HG03064 (cell line): Measurements from ENCODE around the gene METRNL.

Experiments used
- ATAC-seq: cut with Tn5 transposase; IDR thresholded peaks from one replicate; pipeline ENCODE4 v1.9.1; 2021; ENCODE audit warnings: low read depth; ENCODE audit not compliant: unreplicated experiment

The METRNL gene

DNA sequence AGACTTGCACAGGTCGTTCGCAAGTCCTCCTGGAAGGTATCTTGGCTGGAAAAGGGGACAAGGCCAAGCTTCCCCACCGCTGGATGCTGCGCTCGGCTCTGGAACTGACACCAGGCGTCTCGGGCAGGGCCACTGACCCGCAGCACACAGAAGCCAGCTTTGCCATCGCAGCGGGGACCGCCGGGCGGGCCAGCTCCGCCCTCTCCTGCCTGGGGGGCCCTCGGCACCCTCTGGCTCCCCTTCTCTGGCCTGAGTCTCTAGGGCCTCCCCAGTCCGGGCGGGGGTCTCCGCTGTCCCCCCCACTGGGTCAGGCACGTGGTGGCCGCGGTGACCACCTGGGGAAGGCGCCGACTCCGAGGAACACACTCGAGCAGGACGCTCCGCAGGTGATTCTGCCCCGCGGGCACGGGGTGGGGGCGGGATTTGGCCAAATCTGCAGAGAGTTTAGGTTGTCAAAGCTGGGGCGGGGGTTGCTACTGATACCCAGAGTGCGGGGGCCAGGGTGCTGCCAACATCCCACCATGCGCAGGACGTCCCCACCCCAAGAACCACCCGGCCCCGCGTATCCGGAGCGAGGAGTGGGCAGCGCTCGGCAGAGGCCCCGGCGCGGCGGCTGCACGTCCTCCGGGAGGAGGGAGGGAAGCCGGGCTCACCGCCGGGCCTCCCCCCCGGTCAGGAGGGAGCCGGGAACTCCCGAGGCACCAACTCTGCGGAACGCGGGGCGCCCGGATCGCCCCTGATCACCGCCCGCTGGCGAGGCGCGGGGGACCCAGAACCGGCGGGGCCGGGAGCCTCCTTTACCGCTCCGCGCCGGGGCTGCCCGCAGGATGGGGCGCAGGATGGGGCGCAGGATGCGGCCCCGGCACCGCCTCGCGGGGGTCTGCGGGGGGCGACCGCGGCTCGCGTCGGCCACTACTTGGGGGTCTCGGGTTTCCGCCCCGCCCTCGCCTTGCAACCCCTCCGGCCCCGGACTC lies 744 bp upstream of the METRNL start:
- ATAC-seq, result no peak

DNA sequence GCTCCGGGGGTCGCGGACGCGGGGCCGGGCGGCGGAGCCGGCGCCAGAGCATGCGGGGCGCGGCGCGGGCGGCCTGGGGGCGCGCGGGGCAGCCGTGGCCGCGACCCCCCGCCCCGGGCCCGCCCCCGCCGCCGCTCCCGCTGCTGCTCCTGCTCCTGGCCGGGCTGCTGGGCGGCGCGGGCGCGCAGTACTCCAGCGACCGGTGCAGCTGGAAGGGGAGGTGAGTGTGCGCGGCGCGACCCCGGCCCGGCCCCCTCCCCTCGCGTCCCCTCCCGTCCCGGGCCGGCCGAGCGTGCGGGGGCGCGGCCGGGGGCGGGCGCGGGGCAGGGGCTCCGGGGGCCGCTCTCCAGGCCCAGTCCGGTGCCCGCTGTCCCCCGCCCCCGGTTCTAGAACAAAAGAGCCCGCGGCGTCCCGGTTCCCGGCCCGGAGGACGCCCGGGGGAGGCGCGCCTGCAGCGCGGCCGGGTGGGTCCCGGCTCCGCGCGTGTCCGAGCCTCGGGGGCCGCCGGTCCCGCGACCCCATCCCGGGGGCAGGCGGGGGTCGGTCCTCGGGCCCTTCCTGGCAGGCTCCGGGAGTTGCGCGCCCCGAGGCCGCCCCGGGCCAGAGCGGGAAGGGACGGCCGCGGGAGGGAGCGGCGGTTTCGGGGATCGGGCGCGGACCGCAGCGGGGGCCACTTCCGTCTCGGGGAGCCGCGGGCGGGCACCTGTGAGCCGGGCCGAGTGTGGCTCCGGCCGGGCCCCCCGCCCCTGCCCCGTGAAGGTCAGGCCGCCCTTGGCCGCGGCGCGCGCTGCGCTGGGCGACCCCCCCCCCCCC lies 563 bp downstream of the METRNL start:
- ATAC-seq, result peak; percentile 13

DNA sequence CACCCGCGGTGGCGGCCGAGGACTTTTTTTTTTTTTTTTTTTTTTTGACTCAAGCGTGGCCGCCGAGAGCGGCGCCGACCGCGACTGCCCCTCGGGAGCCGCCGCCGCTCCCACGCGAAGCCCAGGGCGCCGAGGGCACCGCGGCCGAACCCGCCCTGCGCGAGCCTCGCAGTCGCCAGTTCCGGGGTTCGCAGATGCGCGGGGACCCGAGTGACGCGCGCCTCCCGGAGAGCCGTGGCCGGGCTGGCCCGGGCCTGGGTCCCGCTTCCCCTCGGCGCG lies 1.1 kb downstream of the METRNL start:
- ATAC-seq, result no peak

DNA sequence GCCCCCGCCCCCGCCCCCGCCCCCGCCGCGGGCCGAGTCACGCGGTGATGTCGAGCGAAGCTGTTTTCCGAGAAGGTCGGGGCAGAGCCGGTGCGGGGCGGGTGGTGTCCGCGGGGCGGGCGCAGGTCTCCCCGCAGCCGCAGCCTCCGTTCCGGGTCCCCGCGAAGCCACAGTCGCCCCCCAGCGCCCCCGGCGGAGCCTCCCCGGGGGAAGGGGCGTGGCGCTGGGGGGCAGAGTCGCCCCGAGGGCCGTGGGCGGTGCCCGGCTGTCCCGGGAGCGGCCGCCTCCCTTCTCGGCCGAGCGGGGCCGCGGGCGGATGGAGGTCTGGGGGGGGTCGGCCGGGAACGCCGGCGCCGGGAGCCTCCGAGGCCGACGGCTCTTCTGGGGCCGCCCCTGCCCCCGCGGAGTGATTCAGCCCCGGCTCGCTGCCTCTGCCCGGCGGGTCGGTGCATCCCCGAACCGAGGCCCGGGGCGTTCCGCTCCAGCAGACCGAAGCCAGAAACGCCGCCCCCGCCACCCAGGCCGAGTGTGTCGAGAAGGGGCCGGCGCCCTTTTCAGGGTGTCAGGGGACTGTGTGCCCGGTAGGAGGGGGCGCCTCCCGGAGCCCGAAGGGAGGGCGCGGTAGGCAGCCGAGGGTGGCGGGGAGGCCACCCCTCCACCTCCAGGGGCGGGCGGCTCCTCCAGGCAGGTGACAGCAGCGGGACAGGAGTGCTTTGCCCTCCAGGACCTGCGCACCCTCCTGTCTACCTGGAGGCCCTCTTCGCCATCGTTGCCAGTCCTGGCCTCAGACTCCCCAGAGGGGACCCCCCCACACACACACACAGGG lies 1.7 kb downstream of the METRNL start:
- no peak for ATAC-seq

DNA sequence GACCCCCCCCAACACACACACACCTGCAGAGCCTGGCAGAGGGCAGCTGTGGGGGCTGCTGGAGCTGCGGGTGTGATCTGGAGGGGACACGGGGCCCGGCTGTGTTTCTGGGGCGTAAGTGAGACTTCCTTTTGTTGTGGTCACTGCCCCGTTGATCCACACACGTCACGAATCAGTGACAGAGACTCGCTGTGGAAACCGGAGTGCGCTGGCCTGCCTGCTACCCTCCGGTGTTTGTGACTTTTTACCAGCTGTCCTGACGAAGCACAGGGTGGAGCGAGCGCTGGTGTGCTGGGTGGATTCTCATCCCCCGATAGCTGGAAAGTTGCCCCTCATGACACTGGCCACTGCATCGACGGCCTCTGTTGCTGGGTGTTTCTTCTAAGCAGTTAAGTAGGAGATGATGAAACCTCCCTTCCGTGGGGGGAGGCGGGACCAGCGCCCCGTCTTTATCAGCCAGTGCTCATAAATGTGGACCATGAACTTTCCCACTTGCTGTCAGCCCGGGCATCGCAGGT lies 2.3 kb downstream of the METRNL start:
- ATAC-seq, result no peak

DNA sequence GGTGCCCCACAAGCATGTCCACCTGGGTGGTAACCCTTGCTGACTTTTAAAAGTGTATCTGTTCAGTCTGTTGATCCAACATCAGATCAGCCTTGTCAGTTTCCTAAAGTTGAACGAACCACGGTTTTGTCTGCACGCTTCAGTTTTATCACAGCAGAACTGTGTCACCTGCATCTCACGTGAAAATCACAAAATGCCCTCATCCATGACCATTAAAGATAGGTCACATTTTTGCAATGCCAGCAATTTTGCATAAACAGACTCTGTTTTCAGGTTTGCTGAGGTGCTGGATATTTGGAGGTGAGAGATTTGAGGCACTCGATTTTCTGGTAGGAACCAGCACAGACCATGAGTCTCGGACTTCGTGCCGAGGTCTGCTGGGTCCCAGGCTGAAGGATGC lies 3.0 kb downstream of the METRNL start:
- ATAC-seq, result no peak

DNA sequence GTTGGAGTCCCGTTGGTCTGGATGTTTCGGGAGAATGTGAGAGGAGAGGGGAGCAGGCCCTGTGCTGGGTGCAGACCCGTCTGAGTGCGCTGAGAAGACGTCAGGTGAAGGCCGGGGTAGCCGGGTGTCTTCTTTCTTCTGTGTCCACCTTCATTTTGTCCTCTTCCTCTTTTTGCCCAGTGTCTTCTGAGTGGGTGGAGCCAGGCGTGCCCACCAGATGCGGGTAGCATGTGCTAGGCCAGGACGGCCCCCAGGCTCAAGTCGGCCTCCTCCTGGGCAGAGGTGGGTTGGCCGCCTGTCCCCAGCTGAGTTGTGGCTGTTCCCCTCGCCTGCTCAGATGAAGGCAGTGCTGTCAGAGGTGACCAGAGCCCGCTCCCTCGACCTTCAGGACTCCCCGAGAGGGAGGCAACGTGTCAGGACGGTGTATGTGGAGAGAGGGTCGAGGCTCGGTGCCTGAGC lies 3.5 kb downstream of the METRNL start:
- ATAC-seq, result no peak

DNA sequence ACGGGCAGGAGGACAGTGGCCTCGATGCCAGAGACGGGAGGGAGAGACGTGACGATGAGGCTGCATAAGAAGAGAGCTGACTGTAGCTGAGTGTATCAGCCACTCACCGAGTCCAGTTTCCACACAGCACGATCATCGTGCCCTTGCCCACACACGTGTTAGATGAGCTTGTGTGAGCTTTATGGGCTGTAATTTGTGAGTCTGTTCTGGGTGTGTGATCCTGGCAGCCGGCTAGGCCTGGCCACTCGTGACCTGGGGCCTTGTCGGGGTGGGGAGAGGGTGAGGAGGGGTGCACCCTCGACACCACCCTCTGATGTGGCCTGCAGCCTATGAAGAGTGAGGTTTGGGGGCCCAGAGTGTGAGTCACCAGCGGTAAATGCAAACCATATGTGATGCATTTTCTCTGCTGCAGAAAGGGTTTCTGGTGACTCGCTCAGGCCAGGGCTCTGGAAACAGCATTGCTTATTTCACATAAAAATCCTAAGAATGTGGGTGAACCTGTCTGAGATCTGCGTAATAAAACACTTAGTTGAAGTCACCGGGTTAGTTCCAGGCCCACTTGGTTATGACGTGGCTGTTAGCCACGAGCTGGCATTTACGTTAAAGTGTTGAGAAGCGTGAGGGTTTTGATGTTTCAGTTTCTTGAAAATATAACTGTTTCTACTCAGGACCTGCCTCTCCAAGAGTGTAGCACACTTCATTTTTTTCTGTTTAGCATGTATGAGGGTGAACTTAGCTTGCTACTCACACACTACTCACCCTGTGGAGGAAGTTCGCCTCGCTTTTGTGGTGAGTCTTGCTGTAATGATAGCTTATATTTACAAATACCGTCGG lies 4.2 kb downstream of the METRNL start:
- no peak for ATAC-seq

DNA sequence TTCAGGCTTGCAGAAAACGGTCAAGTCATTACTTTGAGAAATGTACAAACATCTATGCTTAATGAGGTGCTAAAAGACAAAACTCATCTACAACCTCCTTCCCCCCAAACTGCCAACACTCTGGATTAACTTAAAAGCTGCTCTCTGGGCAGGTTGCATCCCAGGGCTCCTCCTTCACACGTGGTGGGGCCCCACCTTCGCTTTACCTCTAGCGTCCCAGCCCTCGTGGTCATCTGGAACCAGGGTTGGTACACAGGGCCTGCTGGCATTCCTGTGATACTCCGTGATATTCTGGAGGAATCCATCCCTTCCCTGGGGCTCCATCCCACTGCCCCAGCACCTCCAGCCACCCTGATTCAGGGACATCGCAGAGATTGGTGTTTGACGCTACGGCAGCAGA lies 4.8 kb downstream of the METRNL start:
- ATAC-seq, result no peak

DNA sequence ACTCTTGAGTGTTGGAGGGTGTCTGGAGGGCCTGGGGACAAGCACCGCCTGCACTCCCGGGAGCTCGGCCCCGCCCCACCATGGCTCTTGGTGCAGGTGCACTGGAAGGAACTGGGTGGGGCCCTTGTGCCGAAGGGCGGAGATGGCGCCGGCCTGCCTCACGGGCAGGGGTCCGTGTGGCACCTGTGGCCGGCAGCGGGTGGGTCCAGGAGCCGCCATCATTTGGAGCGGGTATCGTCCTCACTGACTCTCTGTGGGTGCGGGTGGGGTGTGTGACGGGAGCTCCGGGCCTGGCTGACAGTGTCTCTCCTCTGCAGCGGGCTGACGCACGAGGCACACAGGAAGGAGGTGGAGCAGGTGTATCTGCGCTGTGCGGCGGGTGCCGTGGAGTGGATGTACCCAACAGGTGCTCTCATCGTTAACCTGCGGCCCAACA lies 5.2 kb downstream of the METRNL start:
- no peak for ATAC-seq

DNA sequence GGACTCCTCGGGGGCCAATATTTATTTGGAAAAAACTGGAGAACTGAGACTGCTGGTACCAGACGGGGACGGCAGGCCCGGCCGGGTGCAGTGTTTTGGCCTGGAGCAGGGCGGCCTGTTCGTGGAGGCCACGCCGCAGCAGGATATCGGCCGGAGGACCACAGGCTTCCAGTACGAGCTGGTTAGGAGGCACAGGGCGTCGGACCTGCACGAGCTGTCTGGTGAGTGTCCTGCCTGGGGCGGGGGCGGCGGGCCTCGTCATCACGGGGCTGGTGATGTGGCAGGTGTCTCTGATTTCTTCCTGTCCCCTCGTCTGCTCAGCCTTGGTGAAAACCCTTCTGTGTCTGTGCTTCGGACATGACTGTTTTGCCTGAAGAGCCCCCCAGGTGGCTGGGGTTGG lies 5.7 kb downstream of the METRNL start:
- ATAC-seq, result no peak

DNA sequence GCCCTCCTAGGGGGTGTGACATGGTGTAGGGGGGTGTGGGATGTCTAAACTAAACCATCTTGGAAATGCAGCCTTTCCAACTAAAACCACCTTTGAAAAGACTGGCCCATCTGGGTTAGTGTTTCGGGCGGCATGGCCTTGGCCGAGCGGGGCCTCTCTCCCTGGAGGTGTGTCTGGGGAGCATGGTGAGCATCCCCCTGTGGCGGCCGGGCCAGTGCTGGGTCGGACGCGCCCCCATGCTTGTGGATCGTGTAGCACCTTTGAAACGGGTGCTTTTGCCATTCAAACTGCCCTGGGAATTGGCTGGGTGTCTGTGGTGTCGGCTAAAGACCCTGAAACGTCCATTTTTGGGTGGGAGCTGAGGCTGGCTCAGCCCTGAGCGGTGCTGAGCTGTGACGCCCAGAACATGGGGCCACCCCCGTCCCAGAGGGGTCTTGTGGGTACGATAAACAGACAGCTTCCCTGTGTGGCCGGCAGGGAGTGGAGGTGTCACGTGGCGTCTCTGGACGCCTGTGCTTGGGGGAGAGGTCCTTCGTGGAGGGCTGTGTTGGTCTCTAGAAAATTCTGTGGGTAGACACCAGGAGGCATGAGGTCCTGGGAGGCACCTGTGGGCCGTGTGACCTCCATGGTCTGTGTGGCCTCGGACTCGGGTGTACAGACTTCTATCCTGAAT lies 6.3 kb downstream of the METRNL start:
- ATAC-seq, result no peak

DNA sequence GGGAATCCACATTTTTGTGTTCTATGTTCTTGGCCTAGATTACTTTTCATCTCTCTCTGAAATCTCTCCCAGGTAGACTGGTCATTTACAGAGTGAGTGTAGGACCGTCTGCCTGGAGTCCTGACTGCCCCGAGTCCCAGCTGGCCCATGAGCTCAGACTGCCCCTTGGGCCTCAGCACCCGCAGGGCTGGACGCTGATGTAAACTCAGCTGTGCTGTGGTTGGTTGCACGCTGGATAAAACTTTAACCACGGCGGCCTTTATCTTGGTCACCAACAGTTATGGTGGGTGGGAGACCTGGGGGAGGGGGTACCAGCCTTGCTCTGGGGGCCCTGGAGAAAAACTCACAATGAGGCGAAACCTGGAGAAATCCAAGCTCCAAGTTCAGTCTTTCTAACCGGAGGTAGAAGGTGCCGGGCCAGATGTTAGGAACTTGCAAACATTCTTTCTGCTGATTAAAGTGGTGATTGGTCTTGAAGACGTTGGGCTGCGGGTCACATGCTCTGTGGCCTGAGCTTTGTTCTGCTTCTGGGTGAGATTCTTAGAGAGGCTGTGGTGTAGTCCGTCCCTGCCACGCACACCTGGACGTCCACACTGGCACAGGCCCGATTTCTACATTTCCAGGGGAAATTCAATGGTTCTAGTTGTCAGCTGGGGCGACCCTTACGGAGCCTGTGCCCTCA lies 6.9 kb downstream of the METRNL start:
- no peak for ATAC-seq

DNA sequence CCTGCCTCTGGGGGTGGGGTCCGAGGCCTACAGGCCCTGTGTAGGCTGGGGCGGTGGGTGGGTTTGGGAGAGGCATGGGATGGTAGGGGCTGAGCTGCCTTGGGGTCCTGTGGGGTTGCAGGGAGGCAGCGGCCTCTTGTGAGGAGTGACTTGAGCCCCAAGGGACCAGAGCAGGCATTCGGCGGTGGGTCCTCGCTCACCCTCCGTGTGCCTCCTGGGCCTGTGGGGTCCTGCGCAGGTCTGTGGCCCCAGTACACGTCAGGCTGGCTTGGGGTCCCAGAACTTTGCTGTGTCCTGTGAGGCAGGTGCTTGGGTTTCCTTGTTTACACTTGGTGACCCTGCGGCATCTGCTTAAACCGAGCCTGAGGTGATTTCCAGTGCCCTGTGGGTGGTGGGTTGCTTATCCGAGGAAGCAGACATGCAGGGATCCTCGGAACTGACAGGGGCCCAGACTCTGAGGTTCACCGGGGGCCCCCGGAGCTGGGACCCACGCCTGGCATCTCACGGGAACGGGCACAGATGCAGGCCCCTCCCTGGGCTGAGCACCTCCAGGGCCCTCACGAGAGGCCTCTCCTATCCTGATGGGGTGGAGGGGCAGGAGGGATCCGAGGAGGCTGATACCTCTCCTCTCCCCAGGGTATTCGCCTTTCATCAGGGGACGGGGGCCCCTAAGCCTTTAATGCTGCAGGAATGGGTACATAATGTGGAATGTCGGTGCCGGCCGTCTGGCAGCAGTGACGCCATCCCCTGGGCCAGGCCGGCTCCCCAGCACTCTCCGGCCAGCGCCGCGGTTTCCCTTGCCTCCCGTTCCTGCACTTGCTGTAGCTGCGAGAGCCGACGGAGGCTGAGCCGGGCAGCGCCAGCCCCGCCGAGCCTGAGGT lies 7.7 kb downstream of the METRNL start:
- no peak for ATAC-seq

DNA sequence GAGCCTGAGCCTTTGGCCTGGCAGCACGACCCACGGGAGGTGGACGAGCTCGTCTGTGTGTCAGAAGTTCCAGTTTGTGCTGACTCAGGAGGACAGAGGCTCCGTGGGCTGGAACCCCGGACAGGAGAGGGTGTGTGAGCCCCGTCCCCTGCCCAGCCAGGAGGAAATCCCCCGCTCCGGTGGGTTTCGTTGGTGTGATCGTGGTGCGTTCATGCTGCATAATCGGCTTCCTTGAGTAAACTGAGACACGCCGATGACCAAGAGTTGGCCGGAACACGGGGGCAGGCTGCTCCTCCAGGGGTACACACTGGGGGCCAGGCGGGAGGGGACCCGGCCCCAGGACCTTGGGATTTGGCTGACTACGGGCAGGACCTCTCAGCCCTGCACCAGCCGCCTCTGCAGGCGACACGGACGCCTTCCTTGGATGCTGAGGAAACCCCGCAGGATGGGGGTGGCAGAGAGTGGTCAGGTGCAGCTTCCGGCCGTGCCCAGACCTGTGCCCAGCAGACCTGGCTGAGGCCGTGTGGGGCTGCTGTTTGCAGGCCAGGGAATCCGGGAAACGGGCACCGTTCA lies 8.5 kb downstream of the METRNL start:
- ATAC-seq, result no peak

DNA sequence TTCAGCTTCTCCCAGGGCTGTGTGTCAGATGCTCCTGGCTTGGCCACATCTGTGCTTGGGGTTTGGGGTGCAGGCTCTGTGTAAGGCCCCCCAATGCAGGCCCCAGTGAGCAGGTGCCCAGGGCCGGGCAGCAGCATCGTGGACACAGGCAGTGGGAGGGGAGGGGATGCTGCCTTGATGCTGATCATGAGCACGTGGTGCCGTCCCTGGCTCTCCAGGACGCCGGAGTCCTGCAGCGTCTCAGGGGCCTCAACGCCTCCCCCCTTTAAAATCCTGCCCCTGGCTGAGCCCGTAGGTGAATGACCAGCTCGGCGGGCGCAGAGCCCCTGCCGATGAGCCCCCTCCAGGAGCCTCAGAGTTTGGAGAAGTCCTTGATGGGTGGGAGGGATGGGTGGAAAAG lies 9.0 kb downstream of the METRNL start:
- no peak for ATAC-seq

DNA sequence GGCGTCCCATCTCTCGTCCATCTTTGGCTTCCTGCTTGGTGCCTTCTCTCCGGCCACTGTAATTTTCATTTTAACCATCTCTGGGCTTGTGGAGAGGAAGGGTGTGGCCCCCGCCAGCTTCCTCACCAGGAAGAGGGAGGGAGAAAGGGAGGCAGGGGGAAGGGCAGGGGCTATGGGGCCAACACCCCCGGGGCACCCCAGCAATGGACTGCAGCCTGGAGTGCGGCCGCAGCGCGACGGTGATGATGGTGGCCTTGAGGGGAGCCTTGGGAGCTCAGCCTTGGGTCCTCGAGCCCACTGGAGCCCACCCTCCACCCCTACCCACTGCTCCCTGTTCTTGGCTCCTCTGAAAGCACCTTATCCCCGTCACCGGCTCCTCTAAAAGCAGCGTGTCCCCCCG lies 9.5 kb downstream of the METRNL start:
- ATAC-seq, result no peak
